NCI-H1105 (cell line): ENCODE data around the gene TGFBR1.
"Not testable (repeated sequence)": the region's sequence is repeated elsewhere in the genome, so short reads cannot be mapped to it uniquely, and the experiment has no call there.

ENCODE experiments used
- DNase-seq: peaks from one replicate; lab custom pipeline; 2025; lab: John Stamatoyannopoulos, UW

Gene TGFBR1

DNA sequence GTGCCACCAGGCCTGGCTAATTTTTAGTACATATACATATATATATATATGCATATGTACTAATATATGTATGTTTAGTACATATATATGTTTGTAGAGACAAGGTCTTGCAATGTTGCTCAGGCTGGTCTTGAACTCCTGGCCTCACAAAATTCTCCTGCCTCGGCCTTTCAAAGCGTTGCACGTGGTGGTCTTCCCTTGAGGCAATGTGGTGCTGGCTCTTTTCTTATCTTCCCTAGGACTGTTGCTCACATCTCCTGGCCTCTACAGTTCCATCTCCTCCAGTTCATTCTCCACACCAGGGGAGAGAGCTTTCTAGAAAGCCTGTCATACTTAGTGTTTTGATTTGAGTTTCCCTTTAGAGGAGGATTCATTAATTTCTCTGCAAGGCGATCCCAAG is 28.9 kb upstream of the TGFBR1 start:
- DNase-seq: no peak

DNA sequence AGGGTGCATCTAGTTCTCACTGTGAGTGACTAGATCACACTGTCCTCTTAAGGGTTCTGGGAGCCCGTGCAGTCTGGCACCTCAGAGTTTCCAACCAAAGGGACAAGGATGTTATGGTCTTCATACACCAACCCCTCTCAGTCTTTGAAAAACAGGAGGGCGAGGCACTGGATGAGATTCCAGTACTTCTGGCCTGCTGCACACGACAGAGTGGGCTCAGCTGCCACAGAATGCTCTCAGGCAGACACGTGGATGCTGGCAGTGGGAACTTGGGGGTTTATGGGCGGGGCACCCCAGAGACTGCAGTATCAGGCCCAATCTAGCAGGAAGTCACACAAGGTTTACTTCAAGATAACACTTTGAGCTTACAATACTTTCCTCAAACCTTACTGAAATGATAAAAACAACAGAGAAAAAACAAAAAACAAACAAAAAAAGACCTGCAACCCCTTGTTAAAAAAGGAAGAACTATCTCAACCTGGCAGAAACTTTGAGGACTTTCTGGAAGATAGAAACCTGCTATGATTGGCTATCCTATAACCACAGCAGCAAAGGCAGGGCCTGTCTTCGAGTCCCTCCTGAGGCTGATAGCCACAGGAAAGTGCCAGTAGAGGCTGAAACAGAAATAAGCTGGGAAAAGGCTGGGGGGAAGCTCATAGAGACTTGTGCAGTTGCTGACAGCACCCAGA is 28.3 kb upstream of the TGFBR1 start:
- no peak for DNase-seq

DNA sequence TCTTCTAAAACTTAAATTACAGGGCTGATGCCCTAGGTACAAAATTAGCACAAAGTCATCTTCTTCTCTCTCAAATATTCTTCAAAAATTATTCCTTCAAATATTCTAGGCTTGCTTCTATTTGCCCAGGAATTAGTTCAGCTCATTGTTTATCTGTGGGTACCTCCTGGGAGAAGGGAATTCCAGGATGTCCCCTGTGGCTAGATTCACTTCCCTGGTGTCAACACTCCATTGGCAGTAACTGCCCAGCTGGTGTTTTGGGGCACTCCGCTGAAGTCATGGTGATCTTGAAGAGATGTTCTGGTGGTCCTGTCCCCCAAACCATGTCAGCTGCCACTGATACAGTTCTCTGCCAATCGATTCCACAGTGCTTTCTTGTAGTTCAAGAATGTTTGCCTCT is 26.2 kb upstream of the TGFBR1 start:
- DNase-seq: no peak

DNA sequence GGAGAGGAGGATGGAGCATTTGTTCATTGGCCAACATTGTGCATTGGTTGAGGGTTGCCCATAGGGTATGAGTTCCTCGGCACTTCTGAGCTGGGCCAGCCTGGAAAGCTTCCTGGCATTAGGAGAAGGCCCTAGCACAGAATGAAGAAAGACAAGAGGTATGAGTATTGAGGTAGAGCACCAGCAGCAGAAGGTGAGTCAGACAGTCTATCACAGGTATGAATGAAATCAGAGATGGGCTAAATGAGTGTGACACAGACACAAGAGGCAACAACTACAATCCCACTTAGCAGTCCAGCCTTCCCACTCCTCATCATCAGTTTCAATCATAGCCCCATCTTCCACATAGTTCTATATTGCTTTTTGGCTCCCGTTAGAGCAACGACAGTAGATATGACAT is 25.4 kb upstream of the TGFBR1 start:
- no peak for DNase-seq

DNA sequence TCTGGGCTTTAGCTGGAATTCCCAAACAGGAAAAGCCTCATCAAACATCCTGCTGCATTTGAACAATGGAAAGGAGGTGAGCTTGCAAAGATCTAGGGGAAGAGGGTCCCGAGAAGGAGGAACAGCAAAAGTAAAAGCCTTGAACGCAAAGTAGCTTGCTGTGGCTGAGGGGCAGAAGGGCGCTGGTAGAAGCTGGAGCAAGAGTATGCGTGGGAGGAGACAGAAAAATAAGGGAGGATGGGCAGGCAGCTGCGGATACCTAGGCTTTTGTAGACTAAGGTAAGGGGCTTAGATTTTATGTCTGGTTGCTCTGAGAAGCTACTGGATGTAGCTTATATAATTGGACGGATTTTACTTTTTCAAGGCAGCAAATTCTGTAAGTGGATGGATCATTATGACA is 21.9 kb upstream of the TGFBR1 start:
- DNase-seq: no peak

DNA sequence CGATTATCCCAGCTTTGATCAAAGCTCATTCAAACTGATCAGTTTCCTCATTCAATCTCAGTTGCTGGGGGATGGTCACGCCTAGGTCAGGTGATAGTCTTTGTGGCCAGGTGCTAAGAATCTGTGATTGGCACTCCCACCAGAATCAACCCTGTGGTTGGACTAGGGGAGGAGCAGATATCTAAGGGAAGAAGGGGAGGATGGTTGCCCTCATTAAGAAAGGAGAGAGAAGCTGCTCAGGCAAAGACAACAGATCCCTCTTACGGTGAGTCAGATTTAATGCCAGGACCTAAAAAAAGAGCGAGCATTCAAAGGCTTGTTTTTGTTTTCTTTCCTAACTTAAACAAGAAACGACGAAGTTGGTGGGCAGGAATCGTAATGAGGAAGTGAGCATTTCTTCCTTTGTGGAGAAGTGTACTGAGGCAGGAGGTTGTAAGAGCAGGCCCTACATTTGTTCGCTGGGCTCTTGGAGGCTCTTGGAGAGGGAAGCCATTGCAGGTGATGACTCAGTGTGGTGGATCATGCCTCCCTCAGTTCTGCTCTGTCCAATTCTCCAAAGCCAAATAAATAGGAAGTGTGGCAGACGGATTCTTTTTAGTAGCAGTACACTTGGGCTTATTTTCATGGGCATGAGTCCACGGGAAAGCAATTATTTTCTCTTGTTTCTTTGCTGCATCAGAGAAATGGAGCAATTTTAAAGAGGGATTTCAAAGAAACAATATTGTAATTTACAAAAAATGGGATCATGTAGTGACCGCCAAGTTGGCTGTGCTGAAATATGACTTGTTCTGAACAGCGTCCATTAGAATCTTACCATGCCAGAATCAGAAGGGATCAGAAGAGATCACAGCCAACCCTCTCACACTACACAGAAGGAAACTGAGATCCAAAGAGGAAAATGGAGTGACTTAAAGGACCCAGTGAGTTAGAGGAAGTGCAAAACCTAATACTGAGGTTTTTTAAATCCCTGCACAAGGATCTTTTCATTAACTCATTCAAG is 18.7 kb upstream of the TGFBR1 start:
- no peak for DNase-seq

DNA sequence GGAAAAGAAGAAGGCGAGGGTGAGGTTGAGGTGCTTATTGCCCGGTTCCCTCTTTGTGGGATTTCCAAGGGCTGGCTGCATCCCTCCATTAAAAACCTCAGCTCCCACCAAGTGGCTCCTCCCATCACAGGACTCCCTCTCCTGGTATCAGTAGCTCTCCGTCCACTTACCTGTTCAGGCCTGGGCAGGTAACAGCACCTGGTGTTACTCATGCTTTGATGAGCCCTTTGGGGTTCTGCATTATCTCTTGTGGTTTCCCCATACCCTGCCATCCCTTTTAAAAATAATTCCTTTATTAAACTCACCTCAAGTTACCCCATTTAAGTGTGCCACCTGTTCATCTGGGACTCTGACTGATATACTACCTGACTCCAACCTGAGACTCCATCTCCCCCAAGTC is 17.5 kb upstream of the TGFBR1 start:
- DNase-seq: no peak

DNA sequence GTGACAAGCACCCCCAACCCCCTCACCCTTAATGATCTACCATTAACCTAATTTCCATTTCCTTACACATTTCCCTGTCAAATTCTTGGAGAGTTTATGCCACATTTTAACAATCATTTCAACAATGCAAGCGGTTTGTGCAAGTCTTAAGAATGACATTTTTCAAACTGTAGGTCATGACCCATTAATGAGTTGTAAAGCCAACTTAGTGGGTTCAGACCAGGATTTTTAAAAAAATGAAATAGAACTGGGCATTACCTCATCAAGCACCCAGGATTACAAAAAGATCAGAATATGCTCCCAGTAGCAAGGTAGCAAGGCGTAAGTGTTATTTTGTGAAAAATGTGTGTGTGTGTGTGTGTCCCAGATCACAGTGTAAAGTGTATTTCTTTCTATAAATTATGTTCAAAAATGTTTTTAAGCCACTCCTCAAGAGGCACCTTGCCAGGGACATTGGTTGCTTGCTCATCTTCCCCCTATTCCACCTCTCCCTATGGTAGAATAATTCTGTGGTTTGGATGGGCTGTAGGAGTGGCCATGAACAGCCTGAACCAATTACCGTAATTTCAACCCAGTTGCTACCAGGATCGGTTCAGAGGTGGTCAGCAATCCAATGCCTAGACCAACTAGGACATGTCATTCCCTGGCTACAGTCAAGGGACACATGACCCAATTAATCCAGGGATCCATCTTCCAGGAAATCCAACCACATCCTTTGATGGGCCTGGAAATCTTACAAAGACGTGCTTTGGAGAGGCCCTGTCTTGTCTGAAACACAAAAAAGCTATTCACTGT is 14.4 kb upstream of the TGFBR1 start:
- DNase-seq: no peak

DNA sequence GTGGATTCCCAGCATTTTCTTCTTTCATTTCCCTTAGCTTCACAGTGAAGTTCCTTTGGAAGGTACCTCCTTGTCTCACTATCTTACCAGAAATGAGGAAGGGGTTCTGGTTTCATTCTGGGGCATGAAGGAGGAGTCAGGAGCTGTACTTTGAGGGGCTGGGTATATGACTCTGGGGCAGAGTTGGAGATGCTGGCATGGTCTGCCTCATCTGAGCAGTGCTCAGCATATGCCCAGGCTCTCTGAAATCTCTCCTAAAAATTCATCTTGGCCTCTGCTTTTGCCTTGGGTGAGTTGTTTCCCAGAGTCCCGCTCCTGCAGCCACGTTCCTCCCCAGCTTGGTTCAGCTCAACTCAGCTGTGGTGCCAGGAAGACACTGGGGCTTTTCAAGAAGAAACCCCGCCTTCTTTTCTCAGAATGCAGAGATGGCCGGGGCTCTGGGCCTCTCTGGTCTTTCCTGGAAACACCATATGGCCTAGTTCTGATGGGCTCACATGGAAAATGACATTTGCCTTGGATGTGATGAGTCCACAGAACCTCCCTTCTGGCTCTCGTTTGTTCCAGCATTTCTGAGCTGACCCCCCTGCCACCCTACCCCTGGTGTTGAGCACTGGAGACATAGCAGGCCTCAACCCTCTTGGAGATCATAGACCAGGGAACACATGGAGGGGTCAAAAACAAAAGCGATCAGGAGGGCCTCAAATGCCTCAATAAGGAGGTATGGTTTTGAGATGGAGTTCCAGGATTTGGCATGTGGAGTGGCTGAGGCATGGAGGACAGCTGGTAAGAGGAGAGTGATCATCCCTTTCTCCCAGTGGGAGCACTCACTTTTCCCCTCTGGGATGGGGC is 12.0 kb upstream of the TGFBR1 start:
- DNase-seq: no peak

DNA sequence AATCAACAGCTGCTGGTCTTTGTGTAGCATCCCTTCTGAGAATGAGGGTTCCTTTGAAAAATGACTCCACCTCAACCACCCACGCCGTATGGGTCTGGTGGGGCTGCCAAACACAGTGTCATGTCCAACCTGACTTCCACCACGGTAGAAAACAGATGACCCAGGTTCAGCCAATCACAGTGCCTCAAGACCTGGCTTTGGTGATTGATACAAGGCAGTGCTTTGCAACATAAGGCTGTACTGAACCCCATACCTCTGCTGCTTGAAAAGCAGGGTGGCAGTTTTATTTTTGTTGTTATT is 11.5 kb upstream of the TGFBR1 start:
- no peak for DNase-seq

DNA sequence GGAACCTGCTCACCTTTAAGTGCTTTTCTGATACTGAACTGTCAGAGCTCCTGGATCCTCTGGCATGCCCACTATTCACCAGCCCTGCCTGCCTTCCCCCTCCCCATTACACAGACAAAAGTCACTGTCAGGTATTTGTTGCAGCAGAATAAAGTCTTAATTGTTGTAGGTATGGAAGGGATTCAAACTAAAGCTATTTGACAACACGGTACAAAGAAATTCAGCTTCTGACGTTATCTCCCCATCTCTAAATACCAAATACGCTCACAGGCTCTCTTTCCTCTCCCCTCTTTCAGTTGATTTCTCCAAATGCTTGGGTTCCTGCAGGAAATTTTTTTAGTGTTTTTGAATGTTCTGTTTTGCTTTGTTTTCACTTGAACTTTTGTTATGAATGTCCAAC is 9.3 kb upstream of the TGFBR1 start:
- no peak for DNase-seq

DNA sequence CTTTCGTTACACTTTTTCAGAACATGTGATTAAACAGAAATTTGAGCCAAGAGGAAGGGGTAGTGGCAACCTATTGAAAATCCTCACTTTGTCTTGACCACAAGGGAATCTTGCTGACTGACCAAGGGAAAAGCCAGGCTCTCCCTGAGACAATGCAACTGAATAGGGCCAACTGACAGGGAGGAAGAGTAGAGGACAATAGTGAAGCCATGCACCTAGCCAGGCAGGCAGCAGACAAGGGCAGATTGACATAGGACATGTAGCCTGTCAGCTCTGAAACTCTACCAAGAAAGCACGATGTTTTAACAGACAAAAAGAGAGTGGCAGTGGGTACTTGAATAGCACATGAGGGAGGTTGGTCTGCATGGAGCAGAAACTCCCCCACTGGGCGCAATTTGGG is 8.5 kb upstream of the TGFBR1 start:
- no peak for DNase-seq

DNA sequence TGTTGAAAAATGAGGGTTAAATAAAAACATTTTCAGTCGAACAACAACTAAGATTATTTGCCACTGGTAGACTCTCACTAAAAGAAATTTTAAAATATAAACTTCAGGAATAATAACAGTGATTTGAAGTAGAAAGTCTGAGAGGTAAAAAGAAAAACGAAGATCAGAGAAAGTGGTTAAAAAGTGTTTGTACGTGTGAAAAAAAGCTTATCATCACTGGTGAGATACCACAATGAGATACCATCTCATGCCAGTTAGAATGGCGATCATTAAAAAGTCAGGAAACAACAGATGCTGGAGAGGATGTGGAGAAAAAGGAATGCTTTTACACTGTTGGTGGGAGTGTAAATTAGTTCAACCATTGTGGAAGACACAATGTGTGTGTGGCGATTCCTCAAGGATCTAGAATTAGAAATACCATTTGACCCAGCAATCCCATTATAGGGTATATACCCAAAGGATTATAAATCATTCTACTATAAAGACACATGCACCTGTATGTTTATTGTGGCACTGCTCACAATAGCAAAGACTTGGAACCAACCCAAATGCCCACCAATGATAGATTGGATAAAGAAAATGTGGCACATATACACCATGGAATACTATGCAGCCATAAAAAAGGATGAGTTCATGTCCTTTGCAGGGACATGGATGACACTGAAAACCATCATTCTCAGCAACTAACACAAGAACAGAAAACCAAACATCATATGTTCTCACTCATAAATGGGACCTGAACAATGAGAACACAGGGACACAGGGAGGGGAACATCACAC is 4.9 kb upstream of the TGFBR1 start:
- DNase-seq: not testable (repeated sequence)

DNA sequence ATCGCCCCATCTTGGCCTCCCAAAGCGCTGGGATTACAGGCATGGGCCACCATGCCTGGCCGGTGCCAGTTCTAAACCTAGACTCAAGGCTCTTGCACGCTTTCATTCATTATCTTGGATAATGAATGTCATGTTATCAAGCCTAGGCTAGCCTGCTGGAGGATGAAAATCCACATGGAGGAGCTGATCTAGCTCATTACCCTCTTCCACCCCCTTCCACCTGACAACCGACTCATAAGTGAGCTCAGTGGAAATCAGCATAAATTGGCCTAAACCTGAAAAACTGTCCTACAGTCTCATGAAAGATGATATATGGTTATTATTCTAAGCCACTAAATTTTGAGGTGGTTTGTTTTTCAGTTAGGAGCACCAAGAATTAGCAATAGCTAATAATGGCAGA is 3.6 kb upstream of the TGFBR1 start:
- no peak for DNase-seq

DNA sequence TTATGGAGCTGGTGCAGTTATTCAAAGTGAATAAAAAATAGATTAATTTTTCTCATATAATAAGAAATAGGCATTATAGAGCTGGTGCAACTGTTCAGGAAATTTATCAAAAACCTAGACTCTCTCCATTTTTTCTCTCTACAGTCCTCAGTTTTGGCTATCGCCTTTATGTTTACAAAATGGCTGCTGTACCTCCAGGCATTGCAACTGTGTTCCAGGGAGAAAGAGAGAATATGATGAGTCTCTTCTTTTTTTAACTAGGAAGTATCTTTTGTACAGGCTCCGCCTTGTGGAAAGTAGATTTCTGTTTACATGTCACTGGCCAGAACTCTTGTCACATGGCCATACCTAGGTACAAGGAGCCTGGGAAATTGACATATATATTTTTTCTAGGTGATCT is 3.1 kb upstream of the TGFBR1 start:
- no peak for DNase-seq

DNA sequence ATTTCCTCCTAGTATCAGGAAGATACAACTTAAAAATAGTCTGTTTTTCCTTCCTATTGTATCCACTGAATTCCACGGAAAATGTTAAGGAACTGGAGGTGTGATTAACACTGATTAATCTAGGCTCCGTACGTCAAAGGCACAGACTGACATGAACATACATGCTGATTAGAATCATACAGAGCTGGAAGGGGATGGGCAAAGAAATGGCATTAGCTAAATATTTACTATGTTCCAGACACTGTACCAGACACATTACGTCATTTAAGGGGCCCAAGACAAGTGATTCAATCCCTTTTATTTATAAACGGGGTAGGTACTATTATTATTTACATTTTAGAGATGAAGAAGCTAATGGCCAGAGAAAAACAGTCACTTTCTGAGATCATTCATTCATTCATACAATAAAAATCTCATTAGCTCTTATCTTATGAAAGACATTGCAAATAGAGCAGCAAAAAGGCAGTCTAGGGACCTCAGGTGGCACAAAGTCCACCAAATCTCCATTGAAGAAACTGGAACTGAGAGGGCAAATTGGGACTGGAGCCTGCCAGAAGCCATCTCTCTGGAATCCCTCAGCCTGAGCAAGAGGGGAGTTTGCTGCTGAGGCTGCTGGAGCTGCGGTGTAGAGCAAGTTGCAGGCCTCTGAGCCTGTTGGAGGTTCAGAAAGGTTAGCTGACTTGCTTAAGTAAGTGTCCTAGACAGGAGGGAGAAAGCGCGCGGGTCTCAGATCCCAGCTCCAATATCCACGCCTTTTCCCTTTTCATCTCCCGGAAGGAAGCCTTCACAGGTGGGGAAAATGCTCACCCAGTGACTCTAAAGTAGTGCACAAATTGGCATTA is 1.6 kb upstream of the TGFBR1 start:
- DNase-seq: no peak

DNA sequence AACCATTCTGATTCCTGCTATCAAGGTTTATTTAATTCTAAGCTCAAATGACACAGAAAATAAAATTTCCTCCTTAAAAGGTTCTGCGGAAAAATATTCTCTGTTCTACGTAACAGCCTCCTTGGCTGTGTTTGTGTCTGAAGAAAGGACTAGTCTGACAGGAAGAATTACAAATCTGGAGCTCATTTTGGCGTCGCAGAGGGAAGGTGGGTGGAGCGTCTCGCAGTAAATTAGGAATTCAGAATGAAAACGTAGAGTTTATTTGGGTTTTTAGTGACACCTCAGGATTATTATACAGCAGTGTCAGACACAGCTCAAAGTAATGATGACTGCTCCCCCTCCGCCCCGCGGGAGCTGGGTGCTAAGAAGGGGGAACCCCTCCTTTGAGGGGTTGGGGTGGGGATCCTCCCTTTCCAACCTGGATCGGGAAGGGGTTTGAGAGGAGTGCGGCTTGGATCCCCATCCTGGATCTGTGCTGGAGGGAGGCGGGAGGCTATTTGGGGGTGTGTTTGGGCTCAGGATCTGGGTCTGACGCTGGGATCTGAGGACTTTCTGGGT is 933 bp upstream of the TGFBR1 start:
- DNase-seq: no peak

DNA sequence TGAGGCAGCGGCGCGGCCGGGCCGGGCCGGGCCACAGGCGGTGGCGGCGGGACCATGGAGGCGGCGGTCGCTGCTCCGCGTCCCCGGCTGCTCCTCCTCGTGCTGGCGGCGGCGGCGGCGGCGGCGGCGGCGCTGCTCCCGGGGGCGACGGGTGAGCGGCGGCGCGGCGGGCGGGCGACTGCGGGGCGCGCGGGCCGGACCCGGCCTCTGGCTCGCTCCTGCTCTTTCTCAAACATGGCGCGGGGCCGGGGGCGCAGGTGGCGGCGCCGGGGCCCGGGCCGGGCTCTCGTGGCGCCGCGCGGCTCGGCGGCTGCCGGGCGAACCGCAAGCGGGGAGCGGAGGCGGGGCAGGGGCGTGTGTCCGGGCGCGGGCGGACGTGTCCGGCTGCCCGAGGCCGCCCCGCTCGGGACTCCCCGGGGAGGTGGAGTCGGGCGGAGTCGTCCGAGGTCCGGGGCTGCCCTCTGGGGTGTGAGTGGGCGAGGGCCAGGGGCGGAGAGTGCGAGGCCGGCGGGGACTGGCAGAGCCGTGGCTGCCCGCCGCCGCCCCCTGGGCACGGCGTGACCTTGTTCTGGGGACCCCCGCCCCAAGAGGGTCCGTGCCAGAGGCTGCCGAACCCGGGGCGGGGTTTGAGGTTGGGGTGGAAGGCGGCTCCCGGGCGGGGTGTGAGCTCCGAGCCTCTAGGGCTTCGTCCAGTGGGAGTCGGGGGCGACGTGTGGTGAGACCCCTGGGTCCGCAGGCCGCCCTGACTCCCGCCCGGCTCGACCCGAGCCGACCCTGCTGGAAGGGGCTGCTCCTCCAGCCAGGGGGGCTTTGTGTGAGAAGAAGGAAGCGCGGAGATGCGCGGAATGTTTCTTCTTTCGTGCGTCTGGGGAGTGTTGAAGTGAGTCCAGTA is 485 bp downstream of the TGFBR1 start:
- no peak for DNase-seq

DNA sequence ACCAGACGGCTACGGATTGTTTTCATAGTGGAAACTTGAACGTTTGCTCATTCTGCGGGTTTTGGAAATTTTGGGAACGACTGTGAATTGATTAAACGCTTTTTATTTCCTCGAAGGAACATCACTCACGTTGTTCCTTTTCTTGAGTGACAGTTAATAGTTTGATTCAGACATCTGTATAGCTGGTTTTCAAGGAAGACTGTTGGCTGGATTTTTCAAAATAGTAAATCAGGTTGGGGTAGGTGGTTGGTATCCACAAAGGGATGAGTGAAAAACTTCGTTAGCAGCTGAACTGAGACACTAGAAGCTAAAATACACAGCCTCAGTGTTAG is 1.1 kb downstream of the TGFBR1 start:
- DNase-seq: no peak
